NB4 (cell line): ENCODE data around the gene BLOC1S1.

ENCODE experiments used
- CTCF ChIP-seq: IDR thresholded peaks from one replicate; pipeline ENCODE4 v1.5.1; 2012; ENCODE audit warnings: low read depth, low read length
- MAX ChIP-seq: IDR thresholded peaks from 2 replicates; pipeline ENCODE4 v1.6.1; 2011; ENCODE audit warnings: low read depth, low read length
- MYC ChIP-seq: IDR thresholded peaks from 2 replicates; pipeline ENCODE4 v1.6.1; 2011; ENCODE audit warnings: low read depth, low read length
- POLR2A ChIP-seq: IDR thresholded peaks from 2 replicates; pipeline ENCODE4 v1.6.1; 2011; ENCODE audit warnings: mild to moderate bottlenecking; ENCODE audit not compliant: insufficient read length; ENCODE audit errors: extremely low read depth

DNA sequence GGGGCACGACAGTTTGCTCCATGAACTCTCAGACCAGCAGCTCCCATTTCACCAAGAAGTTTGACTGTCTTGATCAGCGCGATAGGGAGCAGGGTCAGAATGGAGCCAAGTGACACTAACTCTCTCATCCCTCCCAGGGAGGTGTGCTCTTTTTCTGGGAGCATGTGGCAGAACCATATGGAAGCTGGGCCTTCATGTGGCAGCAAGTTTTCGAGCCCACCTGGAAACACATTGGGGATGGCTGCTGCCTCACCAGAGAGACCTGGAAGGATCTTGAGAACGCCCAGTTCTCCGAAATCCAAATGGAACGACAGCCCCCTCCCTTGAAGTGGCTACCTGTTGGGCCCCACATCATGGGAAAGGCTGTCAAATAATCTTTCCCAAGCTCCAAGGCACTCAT is 32.2 kb upstream of the BLOC1S1 start:
- TF ChIP-seq POLR2A: no peak
- TF ChIP-seq CTCF: no peak
- no peak for TF ChIP-seq MYC
- TF ChIP-seq MAX: no peak
